ENCODE data around the gene RNF227. TPM values are rescaled to one million over a fixed set of nuclear protein-coding genes. Genes with fewer than 3 reads are reported as not detected.
"Not testable (repeated sequence)": the region's sequence is repeated elsewhere in the genome, so short reads cannot be mapped to it uniquely, and the experiment has no call there.

Gene RNF227
- total and polyA plus RNA-seq, 2 donors from 2014 or later = 2.5 TPM

- Histone ChIP-seq H3K9me3 (ENCODE audit: control insufficient read depth in 2 of 3, insufficient read depth in 1 of 3, low read length in 3 of 3) (no peaks in the 10 kb centered on the region), H3K27ac (ENCODE audit: low read depth in 2 of 2, low read length in 2 of 2) (no peak overlapping the region), H3K4me1 (ENCODE audit: control insufficient read depth in 2 of 3, insufficient read depth in 2 of 3, low read depth in 1 of 3, low read length in 3 of 3) (no peaks in the 10 kb centered on the region), H3K9ac (ENCODE audit: low read length in 3 of 3) (no peak overlapping the region), H3K27me3 (ENCODE audit: control insufficient read depth, insufficient read depth, low read length) (no peaks in the 10 kb centered on the region), H3K4me3 (ENCODE audit: low read length in 3 of 3) (no peak overlapping the region), H3K36me3 (ENCODE audit: control insufficient read depth in 2 of 3, insufficient read depth in 3 of 3, low read length in 3 of 3) (peaks cover 3 to 5% (median 4%) of the 10 kb centered on the region in 3 donors)
- TF ChIP-seq CTCF (IDR thresholded peaks at IDR 0.05; ENCODE audit: borderline replicate concordance, extremely low read depth, insufficient read depth) = no peak
- FAIRE-seq (no peak), DNase-seq (no peak)
- intact Hi-C loops (cut with DNase I) = no loop called here
Observed at GRCh38 chr17:7873051-7873450, 43.0 kb downstream of the RNF227 start.

GRCh38 chr17:7867881-7868329 lies 48.2 kb downstream of the RNF227 start:
- Histone ChIP-seq H3K9me3 (ENCODE audit: control insufficient read depth in 2 of 3, insufficient read depth in 1 of 3, low read length in 3 of 3) (peaks cover 0 to 4% (median 0%) of the 10 kb centered on the region in 3 donors), H3K27me3 (ENCODE audit: control insufficient read depth, insufficient read depth, low read length) (no peaks in the 10 kb centered on the region), H3K36me3 (ENCODE audit: control insufficient read depth in 2 of 3, insufficient read depth in 3 of 3, low read length in 3 of 3) (peaks cover 0 to 3% (median 2%) of the 10 kb centered on the region in 3 donors), H3K4me3 (ENCODE audit: low read length in 3 of 3) (no peak overlapping the region), H3K27ac (ENCODE audit: low read depth in 2 of 2, low read length in 2 of 2) (no peak overlapping the region), H3K9ac (ENCODE audit: low read length in 3 of 3) (no peak overlapping the region), H3K4me1 (ENCODE audit: control insufficient read depth in 2 of 3, insufficient read depth in 2 of 3, low read depth in 1 of 3, low read length in 3 of 3) (no peaks in the 10 kb centered on the region)
- intact Hi-C loops (cut with DNase I) = no loop called here
- DNase-seq (no peak), FAIRE-seq (no peak)
- TF ChIP-seq CTCF (IDR thresholded peaks at IDR 0.05; ENCODE audit: borderline replicate concordance, extremely low read depth, insufficient read depth) = no peak

GRCh38 chr17:7864995-7865650 lies 51.0 kb downstream of the RNF227 start:
- Histone ChIP-seq H3K4me1 (ENCODE audit: control insufficient read depth in 2 of 3, insufficient read depth in 2 of 3, low read depth in 1 of 3, low read length in 3 of 3) (no peaks in the 10 kb centered on the region), H3K4me3 (ENCODE audit: low read length in 3 of 3) (no peak overlapping the region), H3K27me3 (ENCODE audit: control insufficient read depth, insufficient read depth, low read length) (no peaks in the 10 kb centered on the region), H3K9ac (ENCODE audit: low read length in 3 of 3) (no peak overlapping the region), H3K36me3 (ENCODE audit: control insufficient read depth in 2 of 3, insufficient read depth in 3 of 3, low read length in 3 of 3) (peaks cover 0 to 3% (median 2%) of the 10 kb centered on the region in 3 donors), H3K27ac (ENCODE audit: low read depth in 2 of 2, low read length in 2 of 2) (no peak overlapping the region), H3K9me3 (ENCODE audit: control insufficient read depth in 2 of 3, insufficient read depth in 1 of 3, low read length in 3 of 3) (peaks cover 0 to 4% (median 0%) of the 10 kb centered on the region in 3 donors)
- DNase-seq = no peak
- no peak for FAIRE-seq
- TF ChIP-seq CTCF (IDR thresholded peaks at IDR 0.05; ENCODE audit: borderline replicate concordance, extremely low read depth, insufficient read depth) = no peak
- intact Hi-C loops (cut with DNase I) = loop anchor here (5.0 kb wide), 1 partner anchor 122 kb away; no protein-coding TSS in a partner anchor

GRCh38 chr17:7864384-7864783 lies 51.7 kb downstream of the RNF227 start:
- H3K9me3 ChIP-seq (ENCODE audit: control insufficient read depth in 2 of 3, insufficient read depth in 1 of 3, low read length in 3 of 3); H3K27ac ChIP-seq (ENCODE audit: low read depth in 2 of 2, low read length in 2 of 2); FAIRE-seq; H3K36me3 ChIP-seq (ENCODE audit: control insufficient read depth in 2 of 3, insufficient read depth in 3 of 3, low read length in 3 of 3); H3K4me1 ChIP-seq (ENCODE audit: control insufficient read depth in 2 of 3, insufficient read depth in 2 of 3, low read depth in 1 of 3, low read length in 3 of 3); DNase-seq; H3K4me3 ChIP-seq (ENCODE audit: low read length in 3 of 3); H3K9ac ChIP-seq (ENCODE audit: low read length in 3 of 3); H3K27me3 ChIP-seq (ENCODE audit: control insufficient read depth, insufficient read depth, low read length): not testable (repeated sequence)
- intact Hi-C loops (cut with DNase I) = loop anchor here (5.0 kb wide), 1 partner anchor 123 kb away; no protein-coding TSS in a partner anchor

Other genes starting within 250 kb of the RNF227 start
- 66.9 TPM for gene TP53, start 228.8 kb downstream of the RNF227 start, total RNA-seq
- 14.8 TPM for gene TP53, start 228.8 kb downstream of the RNF227 start, polyA plus RNA-seq (ENCODE audit: insufficient read depth, low read depth, low replicate concordance)
- 6.5 TPM for gene WRAP53, start 227.8 kb downstream of the RNF227 start, total RNA-seq
- 10.8 TPM for gene WRAP53, start 227.8 kb downstream of the RNF227 start, polyA plus RNA-seq (ENCODE audit: insufficient read depth, low read depth, low replicate concordance)
- 3.5 TPM for gene EFNB3, start 211.1 kb downstream of the RNF227 start, total RNA-seq
- 2.3 TPM for gene EFNB3, start 211.1 kb downstream of the RNF227 start, polyA plus RNA-seq (ENCODE audit: insufficient read depth, low read depth, low replicate concordance)
- gene DNAH2, start 198.5 kb downstream of the RNF227 start, total RNA-seq = 0.66 TPM
- gene DNAH2, start 198.5 kb downstream of the RNF227 start, polyA plus RNA-seq (ENCODE audit: insufficient read depth, low read depth, low replicate concordance) = 0.17 TPM
- 32.3 TPM for gene KDM6B, start 82.1 kb downstream of the RNF227 start, total RNA-seq
- gene KDM6B, start 82.1 kb downstream of the RNF227 start, polyA plus RNA-seq (ENCODE audit: insufficient read depth, low read depth, low replicate concordance) = 3.9 TPM
- 17.6 TPM for gene TMEM88, start 61.2 kb downstream of the RNF227 start, total RNA-seq
- gene TMEM88, start 61.2 kb downstream of the RNF227 start, polyA plus RNA-seq (ENCODE audit: insufficient read depth, low read depth, low replicate concordance) = 59.8 TPM
- 69.6 TPM for gene NAA38, start 58.7 kb downstream of the RNF227 start, total RNA-seq
- 246 TPM for gene NAA38, start 58.7 kb downstream of the RNF227 start, polyA plus RNA-seq (ENCODE audit: insufficient read depth, low read depth, low replicate concordance)
- gene CYB5D1, start 58.3 kb downstream of the RNF227 start, total RNA-seq = 20.4 TPM
- gene CYB5D1, start 58.3 kb downstream of the RNF227 start, polyA plus RNA-seq (ENCODE audit: insufficient read depth, low read depth, low replicate concordance) = 14.3 TPM
- 94.6 TPM for gene CHD3, start 27.5 kb downstream of the RNF227 start, total RNA-seq
- gene CHD3, start 27.5 kb downstream of the RNF227 start, polyA plus RNA-seq (ENCODE audit: insufficient read depth, low read depth, low replicate concordance) = 41.5 TPM
- gene KCNAB3, start 13.6 kb upstream of the RNF227 start, total RNA-seq = 3.9 TPM
- gene KCNAB3, start 13.6 kb upstream of the RNF227 start, polyA plus RNA-seq (ENCODE audit: insufficient read depth, low read depth, low replicate concordance) = 0.71 TPM
- gene TRAPPC1, start 15.7 kb upstream of the RNF227 start, total RNA-seq = 149 TPM
- 291 TPM for gene TRAPPC1, start 15.7 kb upstream of the RNF227 start, polyA plus RNA-seq (ENCODE audit: insufficient read depth, low read depth, low replicate concordance)
- 27.5 TPM for gene CNTROB, start 15.9 kb upstream of the RNF227 start, total RNA-seq
- gene CNTROB, start 15.9 kb upstream of the RNF227 start, polyA plus RNA-seq (ENCODE audit: insufficient read depth, low read depth, low replicate concordance) = 11.6 TPM
- 0.19 TPM for gene GUCY2D, start 86.3 kb upstream of the RNF227 start, total RNA-seq
- 0.24 TPM for gene GUCY2D, start 86.3 kb upstream of the RNF227 start, polyA plus RNA-seq (ENCODE audit: insufficient read depth, low read depth, low replicate concordance)
- gene ALOX15B, start 122.8 kb upstream of the RNF227 start, total RNA-seq = 8.0 TPM
- gene ALOX15B, start 122.8 kb upstream of the RNF227 start, polyA plus RNA-seq (ENCODE audit: insufficient read depth, low read depth, low replicate concordance) = 0.15 TPM
- gene ALOX12B, start 171.4 kb upstream of the RNF227 start, total RNA-seq = not detected
- not detected for gene ALOX12B, start 171.4 kb upstream of the RNF227 start, polyA plus RNA-seq (ENCODE audit: insufficient read depth, low read depth, low replicate concordance)
- not detected for gene ALOXE3, start 202.2 kb upstream of the RNF227 start, total RNA-seq
- not detected for gene ALOXE3, start 202.2 kb upstream of the RNF227 start, polyA plus RNA-seq (ENCODE audit: insufficient read depth, low read depth, low replicate concordance)
- 0.25 TPM for gene HES7, start 207.8 kb upstream of the RNF227 start, total RNA-seq
- not detected for gene HES7, start 207.8 kb upstream of the RNF227 start, polyA plus RNA-seq (ENCODE audit: insufficient read depth, low read depth, low replicate concordance)
- gene PER1, start 236.1 kb upstream of the RNF227 start, total RNA-seq = 161 TPM
- gene PER1, start 236.1 kb upstream of the RNF227 start, polyA plus RNA-seq (ENCODE audit: insufficient read depth, low read depth, low replicate concordance) = 25.2 TPM
- 107 TPM for gene VAMP2, start 246.7 kb upstream of the RNF227 start, total RNA-seq
- 124 TPM for gene VAMP2, start 246.7 kb upstream of the RNF227 start, polyA plus RNA-seq (ENCODE audit: insufficient read depth, low read depth, low replicate concordance)

Measured in kidney (tissue), 14 donors.